ENCODE measurements around the gene NCAPD2. TPM values are rescaled to one million over a fixed set of nuclear protein-coding genes. Genes with fewer than 3 reads are reported as not detected.
"Not testable (repeated sequence)": the region's sequence is repeated elsewhere in the genome, so short reads cannot be mapped to it uniquely, and the experiment has no call there.

Gene NCAPD2
- total RNA-seq, 1 donor from 2014 or later = 11.7 TPM

- peak overlapping the region; percentile 70 to 82 for H3K4me3 ChIP-seq
- H3K36me3 ChIP-seq = peaks cover 11 to 12% of the 10 kb centered on the region in 2 donors
- no peak for TF ChIP-seq CTCF (IDR thresholded peaks at IDR 0.05)
- peaks cover 20 to 58% of the 10 kb centered on the region in 2 donors for H3K4me1 ChIP-seq
- DNase-seq (ENCODE audit: low spot score in 2 of 2) = peak in 1 of 2 donors; percentile 88
- H3K9me3 ChIP-seq = no peaks in the 10 kb centered on the region
- intact Hi-C loops (cut with DNase I) = loop anchor here (5.0 kb wide), 4 partner anchors 109 to 336 kb away; partner anchors contain the start of genes ING4 and PTMS
- H3K27ac ChIP-seq = peak overlapping the region; percentile 98 to 99
- H3K27me3 ChIP-seq = no peaks in the 10 kb centered on the region
Measured at GRCh38 chr12:6553051-6553868, 59.4 kb downstream of the NCAPD2 start.

- peak overlapping the region; percentile 70 to 82 for H3K4me3 ChIP-seq
- H3K9me3 ChIP-seq = no peaks in the 10 kb centered on the region
- TF ChIP-seq CTCF (IDR thresholded peaks at IDR 0.05) = peak; percentile 19 to 63 (median 53)
- intact Hi-C loops (cut with DNase I) = loop anchor here (5.0 kb wide), 4 partner anchors 108 to 337 kb away; partner anchors contain the start of genes ING4 and PTMS
- H3K4me1 ChIP-seq = peaks cover 20 to 55% of the 10 kb centered on the region in 2 donors
- DNase-seq (ENCODE audit: low spot score in 2 of 2) = peak in 1 of 2 donors; percentile 90
- peak overlapping the region; percentile 98 to 99 for H3K27ac ChIP-seq
- no peaks in the 10 kb centered on the region for H3K27me3 ChIP-seq
- peaks cover 9 to 11% of the 10 kb centered on the region in 2 donors for H3K36me3 ChIP-seq
Measured at GRCh38 chr12:6554168-6555017, 60.5 kb downstream of the NCAPD2 start.

- Histone ChIP-seq H3K27me3 (no peaks in the 10 kb centered on the region), H3K4me3 (peak overlapping the region; percentile 70 to 82), H3K27ac (peak overlapping the region; percentile 98 to 99), H3K9me3 (no peaks in the 10 kb centered on the region), H3K4me1 (peaks cover 20 to 50% of the 10 kb centered on the region in 2 donors), H3K36me3 (peaks cover 11 to 14% of the 10 kb centered on the region in 2 donors)
- DNase-seq (ENCODE audit: low spot score in 2 of 2) = peak in 1 of 2 donors; percentile 64
- intact Hi-C loops (cut with DNase I) = no loop called here
- TF ChIP-seq CTCF (IDR thresholded peaks at IDR 0.05) = no peak
Measured at GRCh38 chr12:6555018-6555691, 61.3 kb downstream of the NCAPD2 start.

- H3K27ac ChIP-seq = peak overlapping the region; percentile 98 to 99
- not testable (repeated sequence) for H3K27me3 ChIP-seq; DNase-seq (ENCODE audit: low spot score in 2 of 2); H3K9me3 ChIP-seq
- peaks cover 10 to 38% of the 10 kb centered on the region in 2 donors for H3K4me1 ChIP-seq
- intact Hi-C loops (cut with DNase I) = loop anchor here (1.0 kb wide), 3 partner anchors 12 to 63 kb away; partner anchors contain the start of genes CHD4, MRPL51 and NOP2
- peak overlapping the region; percentile 70 to 82 for H3K4me3 ChIP-seq
- peaks cover 24 to 26% of the 10 kb centered on the region in 2 donors for H3K36me3 ChIP-seq
Measured at GRCh38 chr12:6556496-6556817, 62.6 kb downstream of the NCAPD2 start.

- H3K27me3 ChIP-seq = no peaks in the 10 kb centered on the region
- peak overlapping the region in 1 of 2 donors; percentile 99 for H3K27ac ChIP-seq
- intact Hi-C loops (cut with DNase I) = loop anchor here (1.0 kb wide), 3 partner anchors 11 to 64 kb away; partner anchors contain the start of genes CHD4, MRPL51 and NOP2
- peaks cover 7 to 34% of the 10 kb centered on the region in 2 donors for H3K4me1 ChIP-seq
- peaks cover 28 to 30% of the 10 kb centered on the region in 2 donors for H3K36me3 ChIP-seq
- no peak for TF ChIP-seq CTCF (IDR thresholded peaks at IDR 0.05)
- no peaks in the 10 kb centered on the region for H3K9me3 ChIP-seq
- no peak overlapping the region for H3K4me3 ChIP-seq
- DNase-seq (ENCODE audit: low spot score in 2 of 2) = no peak
Measured at GRCh38 chr12:6556857-6557256, 63.0 kb downstream of the NCAPD2 start.

Measured in ascending aorta (tissue), 2 donors.